Measurements from ENCODE around the gene PHYHIPL. TPM values are rescaled to one million over a fixed set of nuclear protein-coding genes. Genes with fewer than 3 reads are reported as not detected.
A peak's percentile ranks its signal among the peaks of the same experiment; 100 is the strongest.

The PHYHIPL gene
- total and polyA plus RNA-seq, 2 experiments from 2014 or later = not detected

- in situ Hi-C loops (cut with MboI) = no loop called here
- Histone ChIP-seq H4K20me1 (ENCODE audit: insufficient read depth) (no peaks in the 10 kb centered on the region), H3K27me3 (replicated peaks; ENCODE audit: insufficient read depth) (0 out of 2 replicates have a peak, but pooled peaks cover 6% of the 10 kb centered on the region), H3K4me3 (no peak overlapping the region), H3K79me2 (ENCODE audit: insufficient read depth) (no peaks in the 10 kb centered on the region), H3K36me3 (ENCODE audit: low read depth) (no peaks in the 10 kb centered on the region), H3K4me2 (ENCODE audit: unreplicated experiment) (no peak overlapping the region), H3K9me3 (ENCODE audit: low read depth) (no peaks in the 10 kb centered on the region), H3F3A (ENCODE audit: insufficient read depth) (no peaks in the 10 kb centered on the region), H2AFZ (no peak overlapping the region), H3K9ac (no peak overlapping the region), H3K9me2 (ENCODE audit: insufficient read depth) (no peaks in the 10 kb centered on the region), H3K4me1 (ENCODE audit: insufficient read depth) (no peaks in the 10 kb centered on the region), H3K27ac (no peak overlapping the region)
- TF ChIP-seq EZH2 (IDR thresholded peaks at IDR 0.05; ENCODE audit: insufficient read depth, poor library complexity, severe bottlenecking) (no peak), EZH2phosphoT487 (IDR thresholded peaks at IDR 0.05; ENCODE audit: insufficient read depth, low read depth) (no peak)
- 80 to 94% methylated on average over 1 of the region's 1 CpG for WGBS, 2 experiments (ENCODE audit: low coverage in 1 of 2, low lambda C conversion rate in 2 of 2, missing lambda C conversion rate in 2 of 2)
- no peak for DNase-seq
Measured at GRCh38 chr10:59257224-59257623, 80.8 kb downstream of the PHYHIPL start.

- TF ChIP-seq EZH2 (IDR thresholded peaks at IDR 0.05; ENCODE audit: insufficient read depth, poor library complexity, severe bottlenecking) (no peak), EZH2phosphoT487 (IDR thresholded peaks at IDR 0.05; ENCODE audit: insufficient read depth, low read depth) (no peak)
- H3F3A ChIP-seq (ENCODE audit: insufficient read depth) = no peaks in the 10 kb centered on the region
- no peak overlapping the region for H3K4me2 ChIP-seq (ENCODE audit: unreplicated experiment)
- no peak overlapping the region for H2AFZ ChIP-seq
- no peaks in the 10 kb centered on the region for H3K9me3 ChIP-seq (ENCODE audit: low read depth)
- H3K9me2 ChIP-seq (ENCODE audit: insufficient read depth) = no peaks in the 10 kb centered on the region
- WGBS, 2 experiments (ENCODE audit: low coverage in 1 of 2, low lambda C conversion rate in 2 of 2, missing lambda C conversion rate in 2 of 2) = 62 to 68% methylated on average over 1 of the region's 1 CpG
- no peak overlapping the region for H3K4me3 ChIP-seq
- no peaks in the 10 kb centered on the region for H4K20me1 ChIP-seq (ENCODE audit: insufficient read depth)
- no peak overlapping the region for H3K27ac ChIP-seq
- H3K27me3 ChIP-seq (replicated peaks; ENCODE audit: insufficient read depth) = 0 out of 2 replicates have a peak, but pooled peaks cover 6% of the 10 kb centered on the region
- no peak overlapping the region for H3K9ac ChIP-seq
- no peaks in the 10 kb centered on the region for H3K4me1 ChIP-seq (ENCODE audit: insufficient read depth)
- in situ Hi-C loops (cut with MboI) = no loop called here
- no peaks in the 10 kb centered on the region for H3K36me3 ChIP-seq (ENCODE audit: low read depth)
- DNase-seq = no peak
- H3K79me2 ChIP-seq (ENCODE audit: insufficient read depth) = no peaks in the 10 kb centered on the region
Measured at GRCh38 chr10:59258890-59259289, 82.4 kb downstream of the PHYHIPL start.

GRCh38 chr10:59265141-59265540 lies 88.7 kb downstream of the PHYHIPL start:
- 24 to 29% methylated on average over 5 of the region's 5 CpGs for WGBS, 2 experiments (ENCODE audit: low coverage in 1 of 2, low lambda C conversion rate in 2 of 2, missing lambda C conversion rate in 2 of 2)
- no peaks in the 10 kb centered on the region for H3K4me1 ChIP-seq (ENCODE audit: insufficient read depth)
- H3K27ac ChIP-seq = no peak overlapping the region
- no peaks in the 10 kb centered on the region for H3K36me3 ChIP-seq (ENCODE audit: low read depth)
- TF ChIP-seq EZH2phosphoT487 (IDR thresholded peaks at IDR 0.05; ENCODE audit: insufficient read depth, low read depth) (no peak), EZH2 (IDR thresholded peaks at IDR 0.05; ENCODE audit: insufficient read depth, poor library complexity, severe bottlenecking) (no peak)
- peak; percentile 3 for DNase-seq
- H3K4me2 ChIP-seq (ENCODE audit: unreplicated experiment) = no peak overlapping the region
- in situ Hi-C loops (cut with MboI) = no loop called here
- H3K9me3 ChIP-seq (ENCODE audit: low read depth) = no peaks in the 10 kb centered on the region
- H3K9me2 ChIP-seq (ENCODE audit: insufficient read depth) = no peaks in the 10 kb centered on the region
- no peak overlapping the region for H2AFZ ChIP-seq
- H3K9ac ChIP-seq = no peak overlapping the region
- H3K4me3 ChIP-seq = no peak overlapping the region
- no peaks in the 10 kb centered on the region for H3K27me3 ChIP-seq (replicated peaks; ENCODE audit: insufficient read depth)
- H3F3A ChIP-seq (ENCODE audit: insufficient read depth) = no peaks in the 10 kb centered on the region
- no peaks in the 10 kb centered on the region for H4K20me1 ChIP-seq (ENCODE audit: insufficient read depth)
- no peaks in the 10 kb centered on the region for H3K79me2 ChIP-seq (ENCODE audit: insufficient read depth)

GRCh38 chr10:59266321-59266720 lies 89.9 kb downstream of the PHYHIPL start:
- Histone ChIP-seq H3K27me3 (replicated peaks; ENCODE audit: insufficient read depth) (no peaks in the 10 kb centered on the region), H3K36me3 (ENCODE audit: low read depth) (no peaks in the 10 kb centered on the region), H4K20me1 (ENCODE audit: insufficient read depth) (no peaks in the 10 kb centered on the region), H3K9me2 (ENCODE audit: insufficient read depth) (no peaks in the 10 kb centered on the region), H3F3A (ENCODE audit: insufficient read depth) (no peaks in the 10 kb centered on the region), H3K9me3 (ENCODE audit: low read depth) (no peaks in the 10 kb centered on the region), H3K9ac (no peak overlapping the region), H3K27ac (no peak overlapping the region), H2AFZ (no peak overlapping the region), H3K4me3 (no peak overlapping the region), H3K4me1 (ENCODE audit: insufficient read depth) (no peaks in the 10 kb centered on the region), H3K79me2 (ENCODE audit: insufficient read depth) (no peaks in the 10 kb centered on the region), H3K4me2 (ENCODE audit: unreplicated experiment) (no peak overlapping the region)
- WGBS, 2 experiments (ENCODE audit: low coverage in 1 of 2, low lambda C conversion rate in 2 of 2, missing lambda C conversion rate in 2 of 2) = 25 to 26% methylated on average over 3 of the region's 3 CpGs
- no peak for TF ChIP-seq EZH2 (IDR thresholded peaks at IDR 0.05; ENCODE audit: insufficient read depth, poor library complexity, severe bottlenecking)
- TF ChIP-seq EZH2phosphoT487 (IDR thresholded peaks at IDR 0.05; ENCODE audit: insufficient read depth, low read depth) = no peak
- DNase-seq = no peak
- in situ Hi-C loops (cut with MboI) = no loop called here

- H3K4me1 ChIP-seq (ENCODE audit: insufficient read depth) = no peaks in the 10 kb centered on the region
- no peak overlapping the region for H3K4me2 ChIP-seq (ENCODE audit: unreplicated experiment)
- H3K27me3 ChIP-seq (replicated peaks; ENCODE audit: insufficient read depth) = no peaks in the 10 kb centered on the region
- in situ Hi-C loops (cut with MboI) = no loop called here
- DNase-seq = no peak
- H3K27ac ChIP-seq = no peak overlapping the region
- H3K79me2 ChIP-seq (ENCODE audit: insufficient read depth) = no peaks in the 10 kb centered on the region
- no peak overlapping the region for H3K4me3 ChIP-seq
- H3K36me3 ChIP-seq (ENCODE audit: low read depth) = no peaks in the 10 kb centered on the region
- no peak for TF ChIP-seq EZH2phosphoT487 (IDR thresholded peaks at IDR 0.05; ENCODE audit: insufficient read depth, low read depth)
- no peaks in the 10 kb centered on the region for H3K9me3 ChIP-seq (ENCODE audit: low read depth)
- H3K9ac ChIP-seq = no peak overlapping the region
- H3F3A ChIP-seq (ENCODE audit: insufficient read depth) = no peaks in the 10 kb centered on the region
- no peak overlapping the region for H2AFZ ChIP-seq
- 57 to 61% methylated on average over 7 of the region's 7 CpGs for WGBS, 2 experiments (ENCODE audit: low coverage in 1 of 2, low lambda C conversion rate in 2 of 2, missing lambda C conversion rate in 2 of 2)
- no peaks in the 10 kb centered on the region for H3K9me2 ChIP-seq (ENCODE audit: insufficient read depth)
- no peaks in the 10 kb centered on the region for H4K20me1 ChIP-seq (ENCODE audit: insufficient read depth)
Measured at GRCh38 chr10:59268460-59268859, 92.0 kb downstream of the PHYHIPL start.
